GM12891 (cell line): ENCODE measurements around the gene GPR107.
A peak's percentile ranks its signal among the peaks of the same experiment; 100 is the strongest.

ENCODE experiments used
- POLR2A ChIP-seq: IDR thresholded peaks from 2 replicates; pipeline ENCODE4 v1.6.1; 2011; ENCODE audit warnings: low read depth, low read length, control low read depth
- POLR2AphosphoS5 ChIP-seq: IDR thresholded peaks from 2 replicates; pipeline ENCODE4 v1.6.1; 2011; ENCODE audit warnings: low read depth, low read length, control low read depth
- TAF1 ChIP-seq: IDR thresholded peaks from 2 replicates; pipeline ENCODE4 v1.6.1; 2011; ENCODE audit warnings: low read depth, low read length, control low read depth

DNA sequence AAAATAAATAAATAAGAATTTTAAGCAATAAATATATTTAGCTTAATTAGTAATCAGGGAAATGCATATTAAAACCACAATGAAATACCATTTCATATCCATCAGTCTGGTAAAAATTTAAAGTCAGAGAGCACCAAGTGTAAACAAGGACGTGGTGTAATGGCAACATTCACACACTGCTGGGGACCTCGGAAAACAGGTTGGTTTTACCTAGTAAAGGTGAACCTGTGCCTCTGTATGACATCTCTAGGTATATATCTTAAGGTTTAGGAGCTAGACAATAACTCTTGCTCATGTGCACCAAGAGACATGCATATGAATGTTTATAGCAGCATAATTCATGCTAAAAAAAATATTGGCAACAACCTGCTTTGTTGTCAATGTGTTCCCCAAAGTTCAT is 40.4 kb upstream of the GPR107 start:
- TF ChIP-seq POLR2AphosphoS5 (peak; percentile 65; the same call in 1 of the 2 replicates), POLR2A (no peak), TAF1 (no peak)
